NCI-H128 (cell line): ENCODE results near the gene CREM.

Experiments used
- DNase-seq: peaks from one replicate; lab custom pipeline; 2025; ENCODE audit not compliant: unreplicated experiment; lab: John Stamatoyannopoulos, UW

Gene CREM

DNA sequence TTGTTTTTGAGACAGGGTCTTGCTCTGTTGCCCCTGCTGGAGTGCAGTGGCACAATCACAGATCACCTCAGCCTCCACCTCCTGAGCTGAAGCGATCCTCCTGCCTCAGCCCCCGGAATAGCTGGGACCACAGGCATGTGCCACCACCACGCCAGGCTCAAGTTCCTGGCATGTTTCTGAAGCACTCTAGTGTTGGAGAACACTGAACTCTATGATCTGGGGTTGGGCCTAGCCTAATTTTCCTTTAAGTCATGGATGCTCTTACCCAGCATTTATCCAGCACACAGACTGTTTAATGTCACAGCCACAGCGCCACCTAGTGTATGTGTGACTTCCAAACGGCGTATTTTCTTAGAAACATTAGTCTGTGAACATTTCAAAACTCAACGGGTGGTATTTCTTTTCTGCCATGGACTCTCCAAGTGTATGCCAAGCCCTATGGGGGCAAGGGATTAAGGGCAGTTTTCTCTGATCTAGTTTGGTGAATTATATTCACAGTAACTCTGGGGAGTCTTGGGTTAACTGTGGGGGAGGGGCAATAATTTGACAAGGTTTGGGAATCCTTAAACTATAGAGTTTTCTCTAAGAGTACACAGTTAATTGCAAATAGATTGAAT lies 91.8 kb downstream of the CREM start:
- peak; percentile 61 for DNase-seq

DNA sequence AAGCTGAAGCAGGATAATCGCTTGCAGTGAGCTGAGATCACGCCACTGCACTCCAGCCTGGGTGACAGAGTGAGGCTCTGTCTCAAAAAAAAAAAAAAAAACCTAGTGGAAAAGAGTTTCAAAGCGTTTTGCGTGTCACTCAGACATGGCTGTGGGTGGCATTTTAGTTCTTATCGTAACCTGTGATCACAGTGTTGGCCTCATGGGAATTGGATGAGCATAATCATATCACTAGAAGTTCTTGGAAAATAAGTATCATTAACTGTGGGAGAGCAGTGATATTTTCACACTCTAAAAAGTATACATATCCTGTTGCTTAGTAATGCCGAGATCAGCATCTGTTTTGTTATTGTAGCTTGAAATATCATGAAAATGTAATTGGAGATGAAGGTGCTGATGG lies 92.6 kb downstream of the CREM start:
- no peak for DNase-seq

DNA sequence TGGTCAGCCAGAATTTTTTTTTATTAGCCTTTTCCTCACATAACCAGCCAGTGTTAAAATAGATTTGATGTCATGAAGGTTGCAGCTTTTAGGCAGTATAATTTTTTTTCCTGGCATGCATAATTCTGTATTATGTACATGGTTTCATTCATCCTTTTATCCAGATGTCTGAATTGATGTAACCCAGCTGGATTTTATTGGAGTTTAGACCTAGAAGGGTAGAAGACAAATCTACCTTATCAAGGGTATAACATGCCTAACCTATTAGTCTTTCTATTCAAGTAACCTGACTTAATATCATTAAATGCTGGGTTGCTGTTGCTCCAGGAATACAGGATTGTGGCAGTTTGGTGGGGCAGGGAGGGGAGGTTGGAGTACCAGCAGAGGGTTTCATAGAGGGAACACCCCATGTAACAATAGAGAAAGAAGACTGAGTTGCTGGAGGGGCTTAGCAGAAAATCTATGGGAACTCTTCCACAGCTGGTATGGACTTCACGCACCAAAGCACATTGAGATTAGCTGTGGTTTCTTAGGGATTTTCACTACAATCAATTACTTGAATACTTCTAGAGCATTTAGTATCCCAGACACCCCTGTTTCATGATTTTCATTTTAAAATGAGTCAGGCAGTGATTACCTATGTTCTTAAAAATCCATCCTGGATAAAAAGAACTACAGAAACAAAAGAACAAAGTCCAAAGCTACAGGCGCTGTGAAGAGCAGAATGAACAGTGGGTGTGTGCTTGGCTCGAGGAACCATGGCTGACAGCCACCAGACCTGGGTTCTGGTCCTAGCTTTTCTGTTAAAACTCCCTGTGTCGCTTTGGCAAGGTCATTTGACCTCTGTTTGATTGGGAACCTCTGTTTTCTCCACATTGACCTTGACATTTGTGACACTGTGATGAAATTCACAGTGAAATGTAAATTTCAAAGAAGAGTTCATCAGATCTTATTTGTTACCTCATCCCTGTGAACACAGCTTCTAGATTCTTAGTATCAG lies 93.5 kb downstream of the CREM start:
- DNase-seq, result no peak

DNA sequence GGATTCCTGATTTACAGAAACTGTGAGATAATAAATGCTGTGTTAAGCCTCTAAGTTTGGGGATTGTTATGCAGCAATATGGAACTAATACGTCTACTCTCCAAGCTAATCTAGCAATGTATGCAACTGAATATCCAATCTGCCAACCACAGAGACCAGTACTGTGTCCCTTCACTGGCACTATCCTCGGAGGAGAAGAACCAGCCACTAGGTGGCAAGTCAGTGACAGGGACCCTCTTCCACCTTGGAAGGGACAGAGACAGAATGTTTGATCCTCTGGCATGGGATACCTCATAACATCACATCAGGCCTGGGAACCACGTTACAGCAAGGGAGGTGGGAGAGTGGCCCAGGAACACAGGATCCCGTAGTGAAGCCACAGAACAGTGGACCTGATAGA lies 96.4 kb downstream of the CREM start:
- no peak for DNase-seq

DNA sequence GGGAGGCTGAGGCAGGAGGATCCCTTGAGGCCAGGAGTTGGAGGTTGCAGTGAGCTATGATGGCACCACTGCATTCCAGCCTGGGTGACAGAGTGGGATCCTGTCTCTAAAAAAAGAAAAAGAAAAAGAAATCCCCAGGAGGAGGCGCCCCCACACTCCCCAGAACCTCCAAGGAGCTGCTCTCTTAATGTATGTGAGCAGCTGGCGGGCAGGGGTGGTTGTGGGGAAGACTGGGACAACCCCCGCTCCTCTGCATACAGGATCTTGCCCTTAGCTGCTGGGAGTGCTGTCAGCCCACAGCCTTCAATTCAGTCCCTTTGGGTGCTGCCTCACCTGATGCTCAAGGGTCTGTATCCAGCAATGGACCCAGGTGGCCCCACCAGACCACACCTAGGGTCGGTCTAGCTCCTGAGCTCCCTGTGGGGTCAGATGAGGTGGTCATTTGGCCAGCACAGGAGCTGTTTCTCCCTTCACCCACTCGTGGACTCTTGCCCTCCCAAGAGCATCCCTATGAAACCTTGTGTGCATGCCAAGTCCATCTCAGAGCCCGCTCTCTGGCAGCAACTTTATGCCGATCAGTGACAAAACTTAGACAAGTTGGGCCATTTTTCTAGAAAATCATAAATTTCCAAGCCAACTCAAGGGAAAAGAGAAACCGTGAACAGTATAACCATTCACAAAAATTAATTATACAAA lies 97.5 kb downstream of the CREM start:
- no peak for DNase-seq

DNA sequence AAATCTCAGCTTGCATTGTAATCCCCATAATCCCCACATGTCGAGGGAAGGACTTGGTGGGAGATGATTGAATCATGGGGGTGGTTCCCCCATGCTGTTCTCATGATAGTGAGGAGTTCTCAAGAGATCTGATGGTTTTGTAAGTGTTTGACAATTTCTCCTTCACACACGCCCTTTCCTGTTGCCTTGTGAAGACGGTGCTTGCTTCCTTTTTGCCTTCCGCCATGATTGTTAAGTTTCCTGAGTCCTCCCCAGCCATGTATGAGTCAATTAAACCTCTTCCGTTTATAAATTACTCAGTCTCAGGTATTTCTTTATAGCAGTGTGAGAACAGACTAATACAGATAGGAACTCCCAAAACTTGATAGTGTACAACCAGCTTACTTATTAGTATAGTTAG lies 98.6 kb downstream of the CREM start:
- no peak for DNase-seq

DNA sequence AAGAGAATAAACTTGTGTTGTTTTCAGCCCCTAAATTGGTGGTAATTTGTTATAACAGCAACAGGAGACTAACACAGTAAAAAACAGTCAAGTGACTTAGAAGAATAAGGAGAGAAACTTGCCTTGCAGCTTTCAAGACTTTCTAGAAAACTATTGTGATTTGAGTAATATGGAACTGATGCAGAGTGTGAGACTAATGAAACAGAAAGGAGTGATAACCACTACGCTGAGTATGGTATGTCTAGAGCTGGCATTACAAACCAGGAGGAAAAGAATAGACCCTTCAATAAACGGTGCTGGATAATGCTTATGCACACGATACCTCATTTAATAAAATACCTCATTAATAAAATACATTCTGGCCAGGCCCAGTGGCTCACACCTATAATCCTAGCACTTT lies 99.9 kb downstream of the CREM start:
- DNase-seq, result no peak

DNA sequence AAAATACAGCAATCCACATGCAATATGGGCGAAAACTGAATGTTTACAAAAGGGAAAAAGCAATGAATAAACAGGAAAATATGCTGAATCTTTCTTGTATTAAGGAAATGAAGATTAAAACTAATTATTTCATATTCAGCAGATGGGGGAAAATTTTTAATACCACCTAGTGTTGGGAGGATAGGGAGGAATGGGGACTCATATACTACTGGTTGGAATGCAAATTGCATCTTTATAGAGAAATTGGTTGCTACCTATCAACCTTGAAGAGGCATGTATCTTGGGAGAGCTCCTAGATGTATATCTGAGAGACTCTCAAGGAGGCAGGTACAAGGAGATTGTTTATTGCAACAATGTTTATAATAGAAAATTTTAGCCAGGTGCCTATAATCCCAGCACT lies 101.4 kb downstream of the CREM start:
- no peak for DNase-seq

DNA sequence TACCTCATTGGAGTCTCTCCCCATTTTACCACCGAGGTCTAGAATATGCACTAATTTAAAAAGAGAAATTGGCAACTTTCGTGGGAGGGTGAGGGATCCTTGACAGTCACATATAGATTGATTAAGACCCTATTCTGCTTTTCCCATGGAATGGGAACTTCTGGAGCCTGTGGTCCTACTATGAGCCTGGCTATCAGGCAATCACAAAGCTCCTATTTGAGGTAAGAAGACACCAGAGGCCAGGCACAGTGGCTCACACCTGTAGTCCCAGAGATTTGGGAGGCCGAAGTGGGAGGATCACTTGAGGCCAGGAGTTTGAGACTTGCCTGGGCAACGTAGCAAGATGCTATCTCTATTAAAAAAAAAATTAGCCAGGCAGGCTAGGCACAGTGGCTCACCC lies 105.0 kb downstream of the CREM start:
- no peak for DNase-seq

DNA sequence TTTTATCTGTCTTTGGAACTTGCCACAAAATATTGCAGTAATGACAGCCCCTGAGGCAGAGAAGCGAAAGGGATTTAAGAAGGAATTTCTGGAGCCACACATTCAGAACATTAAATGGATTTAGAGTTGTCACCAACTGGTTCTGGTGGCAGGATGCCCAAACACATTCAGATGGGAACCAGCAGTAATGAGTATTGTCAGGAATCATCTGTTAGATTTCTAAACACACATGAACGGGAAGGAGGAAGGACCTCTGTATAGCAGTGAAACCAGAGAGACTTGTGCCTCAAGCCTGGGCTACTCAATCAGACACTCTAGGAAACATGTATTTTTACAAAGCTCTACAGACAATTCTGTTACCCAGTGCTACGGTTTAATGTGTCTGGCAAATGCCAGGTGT lies 105.9 kb downstream of the CREM start:
- no peak for DNase-seq

DNA sequence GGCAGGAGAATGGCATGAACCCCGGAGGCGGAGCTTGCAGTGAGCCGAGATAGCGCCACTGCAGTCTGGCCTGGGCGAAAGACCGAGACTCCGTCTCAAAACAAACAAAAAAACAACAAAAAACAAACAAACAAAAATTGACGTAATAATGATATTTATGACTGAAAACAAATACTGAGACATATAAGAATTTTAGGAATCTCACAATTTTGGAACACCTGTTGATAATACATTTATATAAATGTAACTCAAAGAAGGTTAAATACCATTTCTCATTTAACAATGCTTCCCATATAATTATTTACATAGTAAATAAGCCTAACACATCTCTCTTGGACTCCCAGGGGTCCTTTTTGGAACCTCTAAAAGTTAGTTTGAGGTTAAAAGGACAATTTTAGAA lies 107.4 kb downstream of the CREM start:
- DNase-seq, result no peak

DNA sequence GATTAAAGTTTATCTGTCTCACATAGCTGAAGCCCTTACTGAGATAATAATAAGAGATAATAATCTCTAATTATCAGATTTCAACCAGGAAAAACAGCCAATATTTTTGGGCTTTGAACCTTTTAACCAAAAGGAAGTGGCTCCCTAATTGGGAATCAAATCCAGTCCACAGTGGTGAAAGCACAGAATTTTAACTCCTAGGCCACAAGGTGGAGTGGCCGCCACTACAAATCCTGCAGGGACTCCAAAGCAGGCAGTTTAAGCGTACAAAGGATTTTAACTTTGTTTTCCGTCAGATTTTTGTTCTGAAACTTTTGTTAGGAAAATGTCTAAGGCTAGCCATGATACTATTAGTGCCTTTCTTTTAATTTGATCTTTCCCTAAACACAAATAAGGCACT lies 110.1 kb downstream of the CREM start:
- DNase-seq, result no peak

DNA sequence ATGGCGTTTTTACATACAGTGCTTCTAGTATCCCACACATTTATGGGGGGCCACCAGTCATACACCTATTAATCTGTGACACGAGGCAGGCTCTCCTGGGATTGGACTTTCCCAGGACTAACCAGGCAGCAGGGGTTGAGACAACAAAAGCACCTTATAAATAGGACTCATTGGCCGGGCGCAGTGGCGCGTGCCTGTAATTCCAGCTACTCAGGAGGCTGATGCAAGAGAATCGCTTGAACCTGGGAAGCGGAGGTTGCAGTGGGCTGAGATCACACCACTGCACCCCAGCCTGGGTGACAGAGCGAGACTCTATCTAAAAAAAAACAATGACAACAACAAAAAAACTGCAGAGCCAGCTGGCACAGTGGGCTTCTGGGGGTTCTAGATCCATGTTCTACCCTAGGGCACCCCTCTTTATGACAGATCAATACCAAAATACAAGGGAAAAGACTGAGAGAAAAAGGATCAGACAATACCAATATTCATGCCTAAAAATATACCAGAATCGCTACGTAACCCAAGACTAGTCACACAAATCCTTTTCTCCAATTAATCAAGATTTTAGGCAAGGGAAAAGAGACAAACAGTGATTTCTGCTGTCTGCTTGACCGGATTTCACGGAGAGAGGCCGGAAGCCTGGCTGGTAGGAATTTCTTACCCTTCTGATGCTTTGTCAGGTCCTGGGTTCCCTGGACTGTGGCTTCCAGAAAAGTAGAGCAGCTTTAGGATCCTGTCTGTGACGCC lies 111.3 kb downstream of the CREM start:
- DNase-seq, result no peak

DNA sequence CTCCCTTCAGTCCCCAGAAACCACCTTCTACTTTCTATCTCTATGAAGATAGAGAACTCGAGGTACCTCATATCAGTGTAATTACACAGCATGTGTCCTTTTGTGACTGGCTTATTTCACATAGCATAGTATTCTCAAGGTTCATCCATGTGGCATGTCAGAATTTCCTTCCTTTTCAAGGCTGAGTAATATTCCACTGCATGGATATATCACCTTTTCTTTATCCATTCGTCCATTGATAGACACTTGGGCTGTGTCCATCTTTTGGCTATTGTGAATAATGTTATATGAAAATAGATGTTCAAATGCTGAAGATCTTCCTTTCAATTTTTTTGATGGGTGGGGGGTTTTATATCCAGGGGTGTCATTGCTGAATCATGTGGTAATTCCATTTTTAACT lies 117.9 kb downstream of the CREM start:
- DNase-seq, result no peak

DNA sequence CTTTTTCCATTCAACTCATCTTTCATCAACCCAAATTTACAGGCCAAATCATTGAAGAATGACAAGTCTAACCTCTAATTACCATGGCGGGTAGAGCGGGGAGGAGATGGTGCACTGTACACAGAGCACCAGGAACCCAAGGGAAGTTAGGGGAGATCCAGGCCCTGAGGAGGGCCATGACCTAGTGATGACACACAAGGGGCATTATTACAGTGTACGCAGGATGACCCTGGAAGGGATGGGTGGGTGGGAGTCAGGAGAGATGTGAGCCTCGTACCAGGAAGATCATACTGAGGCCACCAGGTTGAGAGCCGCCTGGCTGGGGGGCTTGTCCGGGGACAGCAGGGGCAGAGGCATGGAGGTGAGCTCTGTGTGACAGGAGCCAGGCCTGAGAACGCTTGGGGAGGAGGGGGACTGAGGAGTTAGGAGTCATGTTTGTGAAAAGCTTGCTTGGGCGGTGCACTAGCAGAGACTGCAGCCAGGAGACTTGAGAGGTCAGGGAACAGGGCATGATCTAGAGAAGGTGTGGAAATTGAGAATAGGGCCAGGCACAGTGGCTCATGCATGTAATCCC lies 120.2 kb downstream of the CREM start:
- no peak for DNase-seq

DNA sequence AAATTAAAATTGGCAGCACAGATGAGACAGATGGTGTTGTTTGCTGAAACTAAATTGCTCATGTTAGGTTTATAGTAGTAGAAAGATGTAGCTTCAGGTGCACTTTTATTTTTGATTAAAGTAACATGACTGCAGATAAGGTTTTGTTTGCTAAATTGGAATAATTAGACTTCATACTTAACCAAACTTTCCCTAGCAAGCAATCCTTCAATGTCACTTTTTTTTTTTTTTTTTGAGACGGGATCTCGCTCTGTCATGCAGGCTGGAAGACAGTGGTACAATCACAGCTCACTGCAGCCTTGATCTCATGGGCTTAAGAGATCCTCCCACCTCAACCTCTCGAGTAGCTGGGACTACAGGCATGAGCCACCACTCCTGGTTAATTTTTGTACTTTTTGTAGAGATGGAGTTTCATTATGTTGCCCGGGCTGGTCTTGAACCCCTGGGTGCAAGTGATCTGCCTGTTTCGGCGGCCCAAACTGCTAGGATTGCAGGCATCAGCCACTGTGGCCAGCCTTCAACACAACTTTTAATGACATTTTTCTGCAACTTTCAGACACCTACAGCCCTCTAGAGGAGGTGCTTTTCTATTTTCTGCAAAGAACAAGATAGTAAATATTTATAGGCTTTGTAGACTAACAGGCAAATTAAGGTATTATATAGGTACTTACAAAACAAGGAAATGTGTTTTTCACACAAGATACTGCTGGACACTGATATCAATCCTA lies 124.9 kb downstream of the CREM start:
- DNase-seq, result no peak

DNA sequence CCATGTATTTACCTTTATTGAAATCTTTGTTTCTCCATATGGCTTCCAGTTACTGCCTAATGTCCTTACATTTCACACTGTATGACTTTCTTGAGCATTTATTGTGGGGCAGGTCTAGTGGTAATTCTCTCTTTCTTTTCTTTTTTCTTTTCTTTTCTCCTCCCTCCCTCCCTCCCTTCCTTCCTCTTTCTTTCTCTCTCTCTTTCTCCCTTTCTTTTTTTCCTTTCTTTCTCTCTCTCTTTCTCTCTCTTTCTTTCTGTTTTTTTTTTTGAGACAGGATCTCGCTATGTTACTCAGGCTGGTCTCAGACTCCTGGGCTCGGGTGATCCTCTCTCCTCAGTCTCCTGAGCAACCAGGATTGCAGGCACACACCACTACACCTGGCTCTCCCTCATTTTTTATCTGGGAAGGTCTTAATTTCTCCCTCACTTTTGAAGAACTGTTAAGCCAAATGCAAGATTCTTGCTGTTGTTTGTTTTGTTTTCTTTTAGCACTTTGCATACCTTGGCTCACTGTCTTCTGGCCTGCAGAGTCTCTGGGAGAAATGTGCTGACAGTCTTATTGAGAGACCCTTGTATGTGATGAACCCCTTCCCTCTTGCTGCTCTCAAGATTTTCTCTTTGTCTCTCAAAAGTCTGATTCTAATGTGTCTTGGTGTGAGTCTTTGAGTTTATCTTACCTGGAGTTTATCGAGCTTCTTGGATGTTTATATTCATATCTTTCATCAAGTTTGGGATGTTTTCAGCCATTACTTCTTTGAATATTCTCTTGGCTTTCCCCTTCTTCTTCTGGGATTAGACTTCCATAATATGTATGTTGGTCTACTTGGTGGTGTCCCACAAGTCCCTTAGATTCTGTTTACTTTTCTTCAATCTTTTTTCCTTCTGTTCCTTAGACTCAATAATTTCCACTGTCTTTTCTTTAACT lies 130.7 kb downstream of the CREM start:
- no peak for DNase-seq

DNA sequence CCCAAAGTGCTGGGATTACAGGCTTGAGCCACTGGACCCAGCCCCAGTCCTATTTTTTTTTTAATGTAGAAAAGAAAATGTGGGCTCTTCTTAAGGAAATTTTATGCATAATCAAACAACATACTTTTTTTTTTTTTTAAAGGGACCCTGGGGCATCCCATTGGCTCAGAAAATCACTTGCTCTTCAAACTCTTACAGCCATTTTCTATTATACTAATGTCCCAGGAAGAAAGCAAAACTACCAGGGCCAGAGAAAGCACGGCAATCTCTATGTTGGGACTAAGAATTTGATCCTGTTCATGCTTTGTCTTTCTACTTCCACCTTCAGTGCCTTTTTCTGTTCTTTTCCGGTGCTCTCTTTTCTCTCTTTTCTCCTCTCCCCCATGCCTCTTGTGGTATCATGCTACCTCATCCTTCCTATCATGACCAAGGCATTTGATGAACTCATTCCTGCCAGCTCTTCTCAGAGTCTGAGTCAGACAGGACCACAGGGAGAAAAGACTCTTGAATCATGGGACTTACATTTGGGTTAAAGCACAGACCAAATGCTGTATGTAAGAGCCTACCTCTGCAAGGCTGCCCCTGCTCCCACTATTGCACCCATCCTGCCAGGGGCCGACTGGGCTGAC lies 133.2 kb downstream of the CREM start:
- no peak for DNase-seq

DNA sequence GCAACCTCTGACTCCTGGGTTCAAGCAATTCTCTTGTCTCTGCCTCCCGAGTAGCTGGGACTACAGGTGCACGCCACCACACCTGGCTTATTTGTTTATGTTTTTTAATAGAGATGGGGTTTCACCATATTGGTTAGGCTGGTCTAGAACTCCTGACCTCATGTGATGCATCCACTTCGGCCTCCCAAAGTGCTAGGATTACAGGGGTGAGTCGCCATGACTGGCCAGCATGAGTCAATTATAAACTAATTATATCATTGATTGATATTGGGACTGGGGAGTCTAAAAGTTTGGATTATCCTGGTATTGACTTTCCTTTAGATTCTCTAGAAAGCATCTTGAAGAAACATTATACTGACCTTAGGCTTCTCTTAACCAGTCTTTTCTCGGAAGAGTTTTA lies 135.8 kb downstream of the CREM start:
- no peak for DNase-seq
